GM18526 (cell line): ENCODE measurements around the gene CCT5.

Source experiments
- POLR2A ChIP-seq: IDR thresholded peaks from 3 replicates; pipeline ENCODE4 v1.6.1; 2011; ENCODE audit not compliant: insufficient read length; ENCODE audit errors: extremely low read depth

CCT5 gene

DNA sequence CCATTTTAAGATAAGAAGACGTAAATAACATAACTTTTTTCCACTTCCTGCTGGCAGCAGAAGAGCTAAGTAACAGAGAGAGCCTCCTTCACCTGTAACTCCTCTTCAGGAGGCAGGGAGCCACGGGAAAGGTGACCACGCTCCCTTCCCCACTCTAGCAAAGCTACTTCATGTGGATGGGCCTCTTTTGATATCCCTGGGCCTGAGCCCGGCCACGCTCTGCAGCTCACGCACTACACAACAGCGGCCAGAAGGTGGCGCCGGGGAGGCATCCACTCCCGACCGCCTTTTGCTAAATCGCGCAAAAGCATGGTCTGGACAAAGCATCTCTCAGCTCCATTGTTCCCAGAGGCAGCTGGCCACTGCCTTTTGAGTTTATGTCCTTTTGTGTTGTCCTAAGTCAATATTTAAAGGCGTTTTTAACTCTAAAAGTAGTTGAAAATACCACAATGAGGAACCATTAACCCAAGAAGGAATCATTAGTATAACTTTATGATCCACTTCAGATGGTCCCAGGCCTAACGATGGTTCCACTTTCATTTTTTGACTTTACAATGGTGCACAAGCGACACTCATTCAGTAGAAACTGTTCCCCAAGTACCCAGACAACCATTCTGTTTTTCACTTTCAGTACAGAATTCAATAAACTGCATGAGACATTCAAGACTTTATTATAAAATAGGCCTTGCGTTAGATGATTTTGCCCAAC lies 34.0 kb downstream of the CCT5 start:
- TF ChIP-seq POLR2A, result no peak

DNA sequence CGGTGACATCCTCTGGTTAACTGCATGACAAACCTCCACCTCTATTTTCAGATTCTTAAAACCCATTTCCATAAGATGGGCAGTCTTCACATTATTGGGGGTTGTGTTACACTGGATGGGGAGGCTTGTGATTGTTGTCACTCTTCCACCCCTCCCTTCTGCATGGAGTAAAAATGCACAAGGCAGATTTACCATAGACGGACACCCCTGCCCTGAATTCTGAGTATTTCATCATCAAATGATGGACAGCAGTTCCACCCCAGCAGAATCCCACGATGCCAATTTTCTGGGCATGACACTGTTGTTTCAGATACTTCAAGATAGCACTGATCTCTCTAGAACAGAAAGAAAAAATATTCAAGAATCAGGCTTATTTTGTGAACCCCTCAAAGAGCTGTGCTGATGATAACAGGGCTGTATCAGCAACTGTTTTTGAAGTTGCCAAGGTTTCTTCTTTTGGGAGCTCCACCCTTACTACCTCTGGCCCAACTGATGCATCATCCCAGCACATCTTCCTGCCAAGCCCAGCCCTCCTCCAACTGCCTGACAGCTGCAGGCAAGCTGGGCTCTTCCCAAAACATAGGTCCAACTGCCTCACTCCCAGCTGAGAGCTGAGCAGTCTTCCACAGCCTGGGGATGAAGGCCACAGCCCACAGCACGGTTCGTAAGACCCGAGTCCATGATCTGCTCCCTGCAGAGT lies 36.2 kb downstream of the CCT5 start:
- no peak for TF ChIP-seq POLR2A

DNA sequence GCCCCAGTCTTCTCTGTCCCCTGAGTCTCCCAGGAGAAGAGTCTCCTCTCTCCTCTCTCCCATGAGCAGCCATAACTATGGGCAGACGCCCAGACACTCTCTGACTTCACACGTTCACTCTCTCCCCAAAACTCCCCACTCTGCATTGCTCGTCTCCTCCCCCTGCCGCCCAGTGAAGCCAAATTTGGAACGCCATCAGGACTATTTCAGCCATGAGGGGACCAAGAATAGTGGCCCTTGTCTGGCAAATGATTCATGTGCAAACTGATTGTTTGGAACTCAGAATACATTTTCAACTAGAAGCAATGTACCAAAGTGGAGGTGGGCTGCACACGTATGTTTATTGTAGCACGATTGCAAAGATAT lies 36.8 kb downstream of the CCT5 start:
- no peak for TF ChIP-seq POLR2A

DNA sequence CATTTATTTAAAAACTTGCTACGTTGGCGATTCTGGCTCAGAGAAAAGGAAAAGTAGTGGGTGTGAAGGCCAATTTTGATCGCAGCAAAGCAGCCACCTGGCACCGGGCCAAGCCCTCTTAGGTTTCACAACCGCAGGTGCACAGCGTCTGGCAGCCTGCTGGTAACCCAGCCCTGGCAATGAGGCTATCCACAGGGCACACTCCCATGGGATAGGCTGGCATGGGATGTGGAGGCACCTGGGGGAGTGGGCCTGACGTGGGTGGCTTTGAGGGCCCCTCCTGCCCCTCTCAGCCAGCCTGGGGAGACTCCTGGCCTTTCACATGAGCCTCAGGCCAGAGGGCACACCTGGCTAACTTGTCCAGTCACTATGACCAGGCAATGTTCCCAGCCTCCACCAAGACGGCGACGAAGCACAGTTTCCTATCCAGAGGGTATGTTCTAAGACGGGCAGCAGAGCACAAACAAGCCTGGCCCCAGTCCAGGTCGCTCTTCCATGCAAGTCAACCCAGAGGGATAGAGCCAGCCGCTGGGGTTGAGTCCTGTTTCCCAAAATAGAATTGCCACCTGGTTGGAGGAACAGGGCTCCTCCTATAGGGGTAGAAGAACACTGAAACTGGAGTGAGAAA lies 38.6 kb downstream of the CCT5 start:
- no peak for TF ChIP-seq POLR2A

DNA sequence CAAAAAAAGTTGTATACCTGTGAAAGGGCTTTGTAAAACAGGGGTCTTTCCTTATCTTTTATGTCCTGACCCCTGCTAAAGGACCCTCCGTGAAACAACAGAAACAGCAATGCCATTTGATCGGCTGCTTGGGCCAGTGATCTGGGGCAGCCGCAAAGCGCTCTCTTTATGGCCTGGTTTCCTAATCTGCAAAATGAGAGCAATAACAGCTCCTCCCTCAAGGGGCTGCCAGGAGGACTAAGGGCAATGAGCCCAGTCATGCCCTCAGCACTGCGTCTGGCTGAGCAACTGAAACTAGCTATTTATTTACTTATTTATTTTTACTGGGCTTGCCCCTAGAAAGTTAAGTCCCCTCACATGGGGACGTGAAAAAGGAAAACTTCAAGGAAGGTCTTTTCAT lies 39.3 kb downstream of the CCT5 start:
- no peak for TF ChIP-seq POLR2A

DNA sequence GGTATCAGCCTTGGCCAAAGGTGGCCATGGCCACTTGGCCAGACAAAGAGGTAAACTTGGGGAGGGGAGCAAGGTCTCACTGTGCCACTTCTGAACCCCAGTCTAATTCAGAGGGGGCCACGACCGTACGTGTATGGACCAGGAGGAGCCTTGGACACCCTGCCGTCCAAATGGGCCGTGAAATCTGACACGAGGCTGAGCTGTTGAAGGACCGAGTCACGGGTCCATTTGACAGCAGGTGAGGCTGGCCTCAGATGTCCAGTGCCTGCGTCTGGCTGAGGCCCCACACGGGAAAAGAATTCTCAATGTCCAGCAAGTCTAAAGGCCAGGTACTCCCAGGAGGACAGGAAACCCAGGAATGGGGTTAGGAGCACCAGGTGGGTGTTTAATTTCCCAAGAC lies 39.9 kb downstream of the CCT5 start:
- no peak for TF ChIP-seq POLR2A

DNA sequence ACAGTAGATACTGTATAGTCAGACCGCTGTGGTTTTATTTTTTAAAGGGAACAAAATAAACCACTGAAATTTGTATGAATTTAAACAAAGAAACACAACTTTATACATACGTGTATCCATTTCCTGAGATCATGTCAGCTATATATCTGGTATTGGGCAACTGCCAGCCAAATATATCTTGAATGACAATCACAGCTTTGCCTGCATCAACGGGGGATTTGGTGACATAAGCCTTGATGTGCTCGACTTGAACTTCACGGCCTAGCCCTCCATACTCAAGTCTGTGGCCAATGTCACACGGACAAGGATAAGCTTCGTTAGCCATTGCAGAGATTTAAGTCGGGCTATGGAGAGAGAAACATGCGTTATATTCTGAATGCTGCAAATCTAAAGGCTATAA lies 40.4 kb downstream of the CCT5 start:
- TF ChIP-seq POLR2A, result no peak

DNA sequence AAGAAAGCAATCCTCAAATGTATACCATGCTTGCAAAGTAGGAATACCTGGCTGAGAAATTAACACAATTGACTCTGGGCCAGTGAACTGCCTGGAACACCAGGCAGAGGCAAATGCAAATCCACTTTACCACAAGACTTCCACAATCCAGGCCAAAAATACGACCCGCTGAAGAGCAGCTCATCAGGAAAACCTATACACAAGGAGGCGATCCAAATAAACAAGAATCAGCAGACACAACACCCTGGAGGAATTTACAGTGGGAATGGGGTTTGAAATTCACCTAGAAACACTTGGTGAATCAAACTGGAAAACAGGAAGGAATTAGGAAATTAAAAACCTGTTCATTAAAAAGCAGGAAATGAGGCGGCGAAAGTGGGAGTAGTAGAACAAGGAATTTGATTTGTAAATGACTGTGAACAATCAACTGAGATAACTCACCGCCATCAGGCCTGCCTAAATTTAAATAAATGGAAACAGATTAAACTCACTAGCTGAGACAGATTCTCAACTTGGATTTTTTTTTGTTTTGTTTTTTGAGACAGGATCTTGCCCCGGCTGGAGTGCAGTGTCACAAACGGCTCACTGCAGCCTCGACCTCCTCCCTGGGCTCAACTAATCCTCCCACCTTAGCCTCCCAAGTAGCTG lies 41.7 kb downstream of the CCT5 start:
- TF ChIP-seq POLR2A, result no peak

DNA sequence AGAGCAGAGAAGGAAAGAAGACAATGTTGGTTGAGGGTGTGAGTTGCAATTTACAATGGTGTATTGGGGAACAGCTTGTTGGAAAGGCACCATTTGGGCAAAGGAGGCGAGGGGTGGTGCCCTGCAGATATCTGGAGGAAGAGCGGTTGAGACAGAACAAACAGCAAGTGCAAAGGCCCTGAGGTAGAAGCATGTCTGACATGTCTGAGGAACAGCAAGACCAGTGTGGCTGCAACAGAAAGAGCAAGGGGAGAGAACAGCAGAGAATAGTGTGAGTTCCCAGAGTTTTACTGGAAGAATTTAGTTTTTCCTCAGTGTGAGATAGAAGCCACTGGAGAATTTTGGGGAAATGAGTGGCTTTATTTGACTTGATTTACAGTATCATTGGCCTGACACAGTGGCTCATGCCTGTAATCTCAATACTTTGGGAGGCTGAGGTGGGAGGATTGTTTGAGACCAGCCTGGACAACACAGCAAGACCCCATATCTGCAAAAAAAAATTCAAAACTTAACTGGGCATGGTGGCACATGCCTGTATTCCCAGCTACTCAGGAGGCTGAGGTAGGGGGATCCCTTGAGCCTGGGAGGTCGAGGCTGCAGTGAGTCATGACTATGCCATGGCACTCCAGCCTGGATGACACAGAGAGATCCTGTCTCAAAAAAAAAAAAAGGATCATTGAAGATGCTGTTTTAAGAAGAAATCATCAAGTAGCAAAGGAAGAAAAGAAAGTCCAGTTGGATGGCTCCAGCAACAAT lies 44.0 kb downstream of the CCT5 start:
- no peak for TF ChIP-seq POLR2A

DNA sequence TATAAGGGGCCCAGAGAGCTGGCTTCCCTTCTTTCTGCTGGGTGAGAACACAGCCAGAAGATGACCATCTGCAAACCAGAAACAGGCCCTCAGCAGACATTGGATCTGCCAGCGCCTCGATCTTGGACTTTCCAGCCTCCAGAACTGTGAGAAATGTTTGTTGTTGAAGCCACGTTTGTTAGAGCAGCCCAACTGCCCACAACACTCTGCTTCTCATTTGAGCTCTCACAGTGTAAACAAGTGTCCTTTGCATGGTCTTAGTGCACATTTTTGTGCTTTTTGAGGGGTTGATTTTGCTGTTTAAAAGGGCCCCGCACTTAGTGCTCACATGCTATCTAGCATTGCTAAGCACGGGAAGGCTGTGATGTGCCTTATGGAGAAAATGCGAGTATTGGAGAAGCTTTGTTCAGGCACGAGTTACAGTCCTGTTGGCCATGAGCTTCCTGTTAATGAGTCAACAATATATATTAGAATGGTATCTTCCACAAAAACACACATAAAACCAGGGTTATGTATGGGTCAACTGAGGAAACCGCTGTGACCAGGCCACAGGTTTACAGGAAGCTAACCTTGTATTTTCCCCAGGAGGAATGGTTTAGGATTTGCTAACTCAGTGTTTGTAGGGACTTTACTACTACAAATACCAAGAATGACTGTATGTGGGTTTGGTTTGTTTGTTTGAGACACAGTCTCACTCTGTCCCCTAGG lies 45.7 kb downstream of the CCT5 start:
- TF ChIP-seq POLR2A, result no peak

DNA sequence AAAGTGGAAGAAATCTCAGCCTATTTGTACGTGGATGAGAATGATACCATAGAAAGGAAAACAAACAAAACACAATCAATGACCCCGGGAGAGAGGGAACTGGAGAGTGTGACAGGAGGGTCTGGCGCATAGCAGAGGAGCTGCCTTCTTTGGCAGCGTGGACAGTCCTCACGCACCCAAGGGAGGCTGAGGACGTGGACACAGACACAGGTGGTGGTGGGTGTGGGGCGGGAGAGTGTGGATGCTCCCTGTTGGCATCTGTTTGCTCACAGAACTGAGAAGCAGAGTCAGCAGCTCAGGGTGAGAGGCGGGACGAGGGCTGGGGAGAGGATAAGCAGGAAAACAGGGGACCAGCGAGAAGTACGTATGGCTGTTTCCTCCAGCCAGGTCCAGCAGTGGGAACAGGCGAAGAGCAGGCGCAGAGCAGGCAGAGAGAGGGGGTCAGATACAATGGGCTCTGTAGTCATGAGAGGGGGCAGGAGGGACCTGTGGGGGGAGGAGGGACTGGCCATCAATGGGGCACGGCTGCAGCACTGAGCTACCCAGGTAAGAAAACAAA lies 47.6 kb downstream of the CCT5 start:
- no peak for TF ChIP-seq POLR2A

DNA sequence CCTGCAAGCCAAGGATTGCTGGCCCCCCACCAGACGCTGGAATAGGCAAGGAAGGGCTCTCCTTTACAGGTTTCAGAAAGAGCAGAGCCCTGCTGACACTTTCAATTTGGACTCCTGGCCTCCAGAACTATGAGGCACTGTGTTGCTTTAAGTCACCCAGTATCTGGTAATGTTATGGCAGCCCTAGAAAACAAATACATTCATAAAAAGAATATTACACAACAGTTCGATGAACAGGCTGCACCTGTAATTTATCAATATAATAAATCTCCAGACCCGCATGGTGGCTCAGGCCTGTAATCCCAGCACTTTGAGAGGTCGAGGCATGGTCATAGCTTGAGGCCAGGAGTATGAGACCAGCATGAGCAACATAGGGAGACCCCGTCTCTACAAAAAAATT lies 50.2 kb downstream of the CCT5 start:
- no peak for TF ChIP-seq POLR2A

DNA sequence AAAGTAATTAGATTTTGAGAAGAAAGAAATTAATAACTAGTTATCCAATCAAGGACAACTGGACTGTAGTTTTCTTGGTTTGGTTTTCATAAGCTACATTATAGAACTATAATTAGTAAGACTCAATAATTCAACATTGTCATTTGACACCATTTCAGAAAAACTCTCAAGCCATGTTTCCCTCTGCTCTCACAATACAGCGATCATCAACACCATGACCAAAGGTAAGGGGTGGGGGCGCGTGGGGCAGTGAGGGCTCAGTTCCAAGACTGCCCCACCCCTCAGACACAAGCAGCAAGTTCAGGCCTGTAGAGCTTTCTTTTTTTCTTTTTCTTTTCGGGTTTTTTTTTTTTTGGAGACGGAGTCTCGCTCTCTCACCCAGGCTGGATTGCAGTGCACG lies 51.2 kb downstream of the CCT5 start:
- no peak for TF ChIP-seq POLR2A

DNA sequence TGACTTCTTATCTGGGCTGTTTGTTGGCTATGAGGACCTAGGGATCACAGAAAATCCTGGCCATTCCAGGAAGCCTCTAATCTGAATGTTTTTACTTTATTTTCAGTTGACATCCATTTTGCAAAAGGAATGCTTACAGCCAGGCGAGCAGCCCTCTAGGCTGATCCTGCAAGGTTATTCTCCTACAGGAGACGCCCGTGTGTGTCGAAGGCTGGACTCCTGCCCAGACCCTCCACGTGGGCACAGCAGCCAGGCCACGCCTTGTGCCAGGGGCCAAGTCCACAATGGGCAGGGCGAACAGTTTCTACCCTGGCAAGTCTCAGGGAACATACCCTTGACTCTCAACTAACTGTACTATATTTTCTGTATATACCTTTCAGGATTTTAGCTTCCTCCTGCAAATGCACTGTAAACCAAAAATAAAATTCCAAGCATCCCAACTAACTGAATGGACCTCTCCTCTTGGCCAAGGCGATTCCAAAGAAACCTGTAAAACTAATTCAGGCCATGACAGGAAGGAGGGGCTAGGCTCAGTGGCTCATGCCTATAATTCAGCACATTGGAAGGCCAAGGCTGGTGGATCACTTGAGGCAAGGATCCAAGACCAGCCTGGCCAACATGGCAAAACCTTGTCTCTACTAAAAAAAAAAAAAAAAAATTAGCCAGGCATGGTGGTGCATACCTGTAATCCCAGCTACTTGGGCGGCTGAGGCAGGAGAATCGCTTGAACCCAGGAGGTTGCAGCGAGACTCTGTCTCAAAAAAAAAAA lies 51.9 kb downstream of the CCT5 start:
- TF ChIP-seq POLR2A, result no peak
